ENCODE results near the gene ATP6V1B1. TPM values are rescaled to one million over a fixed set of nuclear protein-coding genes. Genes with fewer than 3 reads are reported as not detected.
A peak's percentile ranks its signal among the peaks of the same experiment; 100 is the strongest.

ATP6V1B1 gene
- total RNA-seq, 1 donor from 2014 or later: 2.1 TPM

DNA sequence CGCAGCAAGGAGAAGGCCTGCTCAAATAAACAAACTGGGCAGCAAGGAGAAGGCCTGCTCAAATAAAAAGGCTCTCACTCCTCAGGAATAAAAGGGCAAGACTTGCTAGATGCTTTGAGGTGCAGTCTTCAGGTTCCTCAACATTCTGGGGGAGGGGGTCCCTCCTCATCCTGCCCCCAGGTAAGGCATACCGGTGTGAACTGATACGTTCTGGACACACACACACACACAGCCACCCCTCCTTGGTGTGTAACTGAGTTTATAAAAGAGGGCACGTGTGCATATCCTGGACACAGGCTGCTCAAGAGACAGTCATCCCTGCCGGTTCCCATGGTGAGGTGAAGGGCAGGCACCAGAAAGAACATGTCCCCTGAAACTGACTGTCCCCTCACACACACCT, 54.5 kb downstream of the ATP6V1B1 start:
- intact Hi-C loops (cut with DNase I): no loop called here
- ATAC-seq: no peak
- Histone ChIP-seq H3K4me3 (no peak overlapping the region), H3K4me1 (peaks cover 14% of the 10 kb centered on the region), H3K9me3 (no peaks in the 10 kb centered on the region), H3K27ac (no peak overlapping the region), H3K36me3 (peaks cover 63% of the 10 kb centered on the region), H3K27me3 (no peaks in the 10 kb centered on the region)
- TF ChIP-seq, protein P1, sequence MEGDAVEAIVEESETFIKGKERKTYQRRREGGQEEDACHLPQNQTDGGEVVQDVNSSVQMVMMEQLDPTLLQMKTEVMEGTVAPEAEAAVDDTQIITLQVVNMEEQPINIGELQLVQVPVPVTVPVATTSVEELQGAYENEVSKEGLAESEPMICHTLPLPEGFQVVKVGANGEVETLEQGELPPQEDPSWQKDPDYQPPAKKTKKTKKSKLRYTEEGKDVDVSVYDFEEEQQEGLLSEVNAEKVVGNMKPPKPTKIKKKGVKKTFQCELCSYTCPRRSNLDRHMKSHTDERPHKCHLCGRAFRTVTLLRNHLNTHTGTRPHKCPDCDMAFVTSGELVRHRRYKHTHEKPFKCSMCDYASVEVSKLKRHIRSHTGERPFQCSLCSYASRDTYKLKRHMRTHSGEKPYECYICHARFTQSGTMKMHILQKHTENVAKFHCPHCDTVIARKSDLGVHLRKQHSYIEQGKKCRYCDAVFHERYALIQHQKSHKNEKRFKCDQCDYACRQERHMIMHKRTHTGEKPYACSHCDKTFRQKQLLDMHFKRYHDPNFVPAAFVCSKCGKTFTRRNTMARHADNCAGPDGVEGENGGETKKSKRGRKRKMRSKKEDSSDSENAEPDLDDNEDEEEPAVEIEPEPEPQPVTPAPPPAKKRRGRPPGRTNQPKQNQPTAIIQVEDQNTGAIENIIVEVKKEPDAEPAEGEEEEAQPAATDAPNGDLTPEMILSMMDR (IDR thresholded peaks at IDR 0.05): no peak
- no peak for DNase-seq

DNA sequence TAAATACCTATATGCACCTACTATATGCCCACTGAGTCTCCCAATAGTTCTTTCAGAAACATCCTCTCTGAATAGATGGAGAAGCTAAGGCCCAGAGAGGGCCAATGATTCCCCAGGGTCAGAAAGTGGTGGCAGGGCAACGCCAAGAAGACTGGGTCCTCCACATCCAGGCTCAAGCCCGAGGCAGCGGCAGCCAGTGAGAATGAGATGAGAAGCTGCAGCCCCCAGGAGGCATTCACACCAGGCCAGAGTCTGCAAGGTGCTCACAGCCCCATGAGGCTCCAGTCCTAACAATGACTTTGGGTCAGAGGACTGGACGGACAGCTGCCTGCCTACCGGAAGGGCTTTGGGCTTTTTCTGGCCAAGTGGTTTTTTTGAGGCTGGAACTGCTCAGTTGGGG, 55.4 kb downstream of the ATP6V1B1 start:
- Histone ChIP-seq H3K4me1 (peaks cover 14% of the 10 kb centered on the region), H3K27me3 (no peaks in the 10 kb centered on the region), H3K27ac (no peak overlapping the region), H3K4me3 (no peak overlapping the region), H3K36me3 (peaks cover 58% of the 10 kb centered on the region), H3K9me3 (no peaks in the 10 kb centered on the region)
- DNase-seq: peak; percentile 18
- intact Hi-C loops (cut with DNase I): no loop called here
- no peak for ATAC-seq
- TF ChIP-seq, protein P1 (IDR thresholded peaks at IDR 0.05): no peak

DNA sequence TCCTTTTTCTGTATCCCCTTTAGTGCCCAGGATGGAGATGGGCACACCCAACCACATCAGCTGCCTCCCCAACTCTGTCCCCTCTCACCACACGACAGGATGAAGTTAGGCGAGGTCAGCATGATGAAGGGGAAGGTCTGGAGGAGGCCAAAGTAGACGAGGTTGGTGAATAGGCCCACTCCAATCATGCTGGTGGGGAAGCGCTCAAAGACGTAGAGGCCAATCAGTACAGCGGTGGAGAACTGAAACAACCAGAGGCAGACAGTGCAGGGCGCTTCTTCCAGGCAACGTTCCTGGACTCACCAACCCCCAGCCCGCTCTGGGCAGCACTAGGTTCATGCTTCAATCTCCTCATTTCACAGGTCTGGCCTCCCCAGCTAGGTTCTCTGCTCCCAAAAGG, 56.0 kb downstream of the ATP6V1B1 start:
- TF ChIP-seq, protein P1 (IDR thresholded peaks at IDR 0.05): no peak
- intact Hi-C loops (cut with DNase I): no loop called here
- Histone ChIP-seq H3K4me3 (no peak overlapping the region), H3K4me1 (peaks cover 14% of the 10 kb centered on the region), H3K27me3 (no peaks in the 10 kb centered on the region), H3K27ac (no peak overlapping the region), H3K36me3 (peaks cover 52% of the 10 kb centered on the region), H3K9me3 (no peaks in the 10 kb centered on the region)
- DNase-seq: peak; percentile 29
- no peak for ATAC-seq

DNA sequence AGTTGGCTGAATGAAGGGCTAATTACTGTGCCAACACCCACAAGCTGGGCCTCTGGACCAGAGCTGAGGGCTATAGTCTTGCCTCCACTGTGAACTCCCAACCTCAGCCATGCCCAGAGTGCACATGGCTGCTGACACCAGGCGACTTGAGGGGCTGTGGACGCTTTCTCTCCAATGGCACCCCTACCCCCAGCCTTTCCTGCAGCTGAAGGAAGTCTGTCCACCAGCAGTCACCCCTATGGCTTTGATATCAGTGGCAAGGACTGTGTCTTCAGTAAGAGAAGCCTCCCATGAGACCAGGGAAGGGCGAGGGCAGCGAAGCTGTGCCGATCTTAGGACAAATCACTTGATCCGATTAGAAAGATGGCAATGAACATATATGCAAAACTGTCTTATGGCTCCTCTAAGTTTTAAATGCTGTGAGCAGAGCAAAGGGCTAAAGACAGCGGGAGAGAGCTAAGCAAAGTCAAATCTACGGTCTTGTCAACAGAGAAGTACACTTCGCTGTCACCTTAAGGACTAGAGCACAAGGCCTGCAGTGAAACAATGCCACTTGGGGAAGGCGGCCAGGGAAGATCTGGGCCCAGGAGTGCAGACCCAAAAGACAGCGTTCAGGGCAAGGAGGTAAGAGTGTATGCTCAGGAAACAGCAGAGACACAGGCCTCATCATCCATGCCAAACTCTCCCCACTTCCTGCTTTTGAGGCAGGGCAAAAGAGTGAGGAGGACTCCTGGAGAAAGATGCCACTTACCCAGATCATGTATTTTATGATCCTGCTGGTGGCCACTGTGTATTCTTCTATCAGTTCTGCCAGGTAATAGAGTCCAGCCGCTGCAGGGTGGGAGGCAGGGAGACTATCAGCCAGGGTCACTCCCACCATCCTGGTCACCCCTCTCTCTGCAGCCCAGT, 57.5 kb downstream of the ATP6V1B1 start:
- peaks cover 14% of the 10 kb centered on the region for H3K4me1 ChIP-seq
- no peak overlapping the region for H3K27ac ChIP-seq
- intact Hi-C loops (cut with DNase I): no loop called here
- DNase-seq (peak; percentile 38), ATAC-seq (no peak)
- H3K27me3 ChIP-seq: no peaks in the 10 kb centered on the region
- H3K4me3 ChIP-seq: peak overlapping the region; percentile 96
- TF ChIP-seq, protein P1 (IDR thresholded peaks at IDR 0.05): no peak
- H3K9me3 ChIP-seq: no peaks in the 10 kb centered on the region
- H3K36me3 ChIP-seq: peaks cover 38% of the 10 kb centered on the region

DNA sequence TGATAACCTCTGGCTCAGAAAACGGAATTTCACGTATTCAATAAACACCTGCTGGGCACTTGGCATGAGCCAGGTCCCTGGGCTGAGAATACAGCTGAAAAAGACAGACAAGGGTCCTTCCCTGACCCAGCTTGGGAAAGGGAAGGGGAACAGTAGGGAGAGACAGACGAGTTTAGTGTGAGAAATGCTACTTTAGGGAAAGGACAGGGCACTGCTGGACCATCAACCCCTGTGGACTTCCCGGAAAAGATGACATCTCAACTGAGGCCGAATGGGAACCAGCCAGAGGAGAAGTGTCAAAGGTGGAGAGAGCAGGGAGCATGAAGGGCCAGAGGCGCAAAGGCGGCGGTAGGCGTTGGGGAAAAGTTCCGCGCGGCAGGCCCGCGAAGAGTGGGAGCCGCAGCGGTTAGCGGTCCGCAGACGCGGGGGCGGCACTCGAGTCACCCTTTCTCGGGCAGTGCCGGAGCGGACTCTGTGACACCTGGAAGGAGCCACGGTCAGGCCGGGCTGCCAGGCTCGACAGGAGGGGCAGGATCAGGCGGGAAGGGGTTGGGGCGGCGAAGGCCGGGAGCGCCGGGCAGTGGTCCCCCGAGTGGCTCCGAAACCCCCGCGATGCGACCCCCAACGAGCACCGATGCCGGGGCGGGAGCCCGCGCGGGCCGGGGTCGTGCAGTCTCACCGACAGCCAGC, 58.5 kb downstream of the ATP6V1B1 start:
- peaks cover 28% of the 10 kb centered on the region for H3K36me3 ChIP-seq
- intact Hi-C loops (cut with DNase I): no loop called here
- TF ChIP-seq, protein P1 (IDR thresholded peaks at IDR 0.05): no peak
- H3K9me3 ChIP-seq: no peaks in the 10 kb centered on the region
- peak; percentile 41 for ATAC-seq
- peak overlapping the region; percentile 88 for H3K27ac ChIP-seq
- peak overlapping the region; percentile 96 for H3K4me3 ChIP-seq
- H3K27me3 ChIP-seq: no peaks in the 10 kb centered on the region
- H3K4me1 ChIP-seq: peaks cover 14% of the 10 kb centered on the region
- DNase-seq: peak; percentile 79
